ENCODE data around the gene LATS2. TPM values are rescaled to one million over a fixed set of nuclear protein-coding genes. Genes with fewer than 3 reads are reported as not detected.

Gene LATS2
- total RNA-seq, 4 donors from 2014 or later: 33.0 to 69.6 (median 37.5) TPM

DNA sequence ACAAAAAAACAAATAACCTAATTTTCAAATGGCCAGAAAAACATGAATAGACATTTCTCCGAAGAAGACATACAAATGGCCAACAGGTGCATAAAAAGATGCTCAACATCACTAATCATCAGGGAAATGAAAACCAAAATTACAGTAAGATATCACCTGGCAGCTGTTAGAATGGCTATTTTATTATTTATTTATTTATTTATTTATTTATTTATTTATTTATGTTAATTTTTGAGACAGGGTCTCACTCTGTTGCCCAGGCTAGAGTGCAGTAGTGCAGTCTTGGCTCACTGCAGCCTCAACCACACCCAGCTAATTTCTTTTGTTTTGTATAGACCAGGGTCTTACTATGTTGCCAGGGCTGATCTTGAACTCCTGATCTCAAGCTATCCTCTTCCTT is 27.1 kb upstream of the LATS2 start:
- WGBS, 2 donors: 92 to 96% methylated on average over 1 of the region's 1 CpG
- no peak overlapping the region for H3K27ac ChIP-seq
- no peak for DNase-seq

DNA sequence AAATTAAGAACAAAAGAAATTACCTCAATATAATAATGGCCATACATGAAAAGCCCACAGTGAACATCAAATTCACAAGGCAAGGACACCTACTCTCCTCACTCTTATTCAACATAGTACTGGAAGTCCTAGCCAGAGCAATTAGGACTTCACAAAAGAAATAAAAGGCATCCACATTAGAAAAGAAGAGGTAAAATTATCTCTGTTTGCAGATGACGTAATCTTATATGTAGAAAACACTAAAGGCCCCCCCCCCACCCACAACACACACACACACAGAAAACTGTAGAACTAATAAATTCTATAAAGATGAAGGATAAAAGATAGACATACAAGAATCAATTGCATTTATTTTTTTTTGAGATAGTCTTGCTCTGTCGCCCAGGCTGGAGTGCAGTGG is 25.5 kb upstream of the LATS2 start:
- Histone ChIP-seq H3K4me1 (no peaks in the 10 kb centered on the region), H3K9me3 (no peaks in the 10 kb centered on the region), H3K4me3 (replicated peaks in 1 of 3) (no peak overlapping the region), H3K36me3 (no peaks in the 10 kb centered on the region), H3K27me3 (no peaks in the 10 kb centered on the region), H3K27ac (no peak overlapping the region)
- no peak for TF ChIP-seq POLR2A (IDR thresholded peaks at IDR 0.05)
- TF ChIP-seq, protein P1, sequence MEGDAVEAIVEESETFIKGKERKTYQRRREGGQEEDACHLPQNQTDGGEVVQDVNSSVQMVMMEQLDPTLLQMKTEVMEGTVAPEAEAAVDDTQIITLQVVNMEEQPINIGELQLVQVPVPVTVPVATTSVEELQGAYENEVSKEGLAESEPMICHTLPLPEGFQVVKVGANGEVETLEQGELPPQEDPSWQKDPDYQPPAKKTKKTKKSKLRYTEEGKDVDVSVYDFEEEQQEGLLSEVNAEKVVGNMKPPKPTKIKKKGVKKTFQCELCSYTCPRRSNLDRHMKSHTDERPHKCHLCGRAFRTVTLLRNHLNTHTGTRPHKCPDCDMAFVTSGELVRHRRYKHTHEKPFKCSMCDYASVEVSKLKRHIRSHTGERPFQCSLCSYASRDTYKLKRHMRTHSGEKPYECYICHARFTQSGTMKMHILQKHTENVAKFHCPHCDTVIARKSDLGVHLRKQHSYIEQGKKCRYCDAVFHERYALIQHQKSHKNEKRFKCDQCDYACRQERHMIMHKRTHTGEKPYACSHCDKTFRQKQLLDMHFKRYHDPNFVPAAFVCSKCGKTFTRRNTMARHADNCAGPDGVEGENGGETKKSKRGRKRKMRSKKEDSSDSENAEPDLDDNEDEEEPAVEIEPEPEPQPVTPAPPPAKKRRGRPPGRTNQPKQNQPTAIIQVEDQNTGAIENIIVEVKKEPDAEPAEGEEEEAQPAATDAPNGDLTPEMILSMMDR (IDR thresholded peaks at IDR 0.05): no peak
- intact Hi-C loops (cut with DNase I): no loop called here
- WGBS, 2 donors: 91 to 97% methylated on average over 2 of the region's 2 CpGs
- no peak for DNase-seq

More for the DNA sequence above, 27.1 kb upstream of the LATS2 start:
- Histone ChIP-seq H3K4me3 (replicated peaks in 1 of 3) (no peak overlapping the region), H3K4me1 (no peaks in the 10 kb centered on the region), H3K36me3 (no peaks in the 10 kb centered on the region), H3K27me3 (no peaks in the 10 kb centered on the region), H3K9me3 (no peaks in the 10 kb centered on the region)
- no peak for TF ChIP-seq POLR2A (IDR thresholded peaks at IDR 0.05)
- TF ChIP-seq, protein P1 (IDR thresholded peaks at IDR 0.05): no peak
- intact Hi-C loops (cut with DNase I): no loop called here

DNA sequence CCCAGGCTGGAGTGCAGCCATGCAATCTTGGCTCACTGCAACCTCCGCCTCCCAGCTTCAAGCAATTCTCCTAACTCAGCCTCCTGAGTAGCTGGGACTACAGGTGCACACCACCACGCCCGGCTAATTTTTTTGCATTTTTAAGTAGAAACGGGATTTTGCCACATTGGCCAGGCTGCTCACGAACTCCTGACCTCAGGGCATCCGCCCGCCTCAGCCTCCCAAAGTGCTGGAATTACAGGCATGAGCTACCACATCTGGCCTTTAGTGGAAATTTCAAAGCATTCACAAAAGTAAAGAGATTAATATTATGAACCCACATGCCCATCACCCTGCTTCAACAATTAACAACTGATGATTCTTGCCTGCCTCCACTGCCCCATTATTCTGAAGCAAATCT is 20.5 kb upstream of the LATS2 start:
- intact Hi-C loops (cut with DNase I): no loop called here
- WGBS, 2 donors: 93 to 97% methylated on average over 7 of the region's 7 CpGs
- no peaks in the 10 kb centered on the region for H3K36me3 ChIP-seq
- H3K4me3 ChIP-seq (replicated peaks in 1 of 3): no peak overlapping the region
- no peak for TF ChIP-seq POLR2A (IDR thresholded peaks at IDR 0.05)
- TF ChIP-seq, protein P1 (IDR thresholded peaks at IDR 0.05): no peak
- no peak overlapping the region for H3K27ac ChIP-seq
- H3K27me3 ChIP-seq: no peaks in the 10 kb centered on the region
- H3K4me1 ChIP-seq: peaks cover 0 to 14% of the 10 kb centered on the region in 2 donors
- no peaks in the 10 kb centered on the region for H3K9me3 ChIP-seq
- no peak for DNase-seq

DNA sequence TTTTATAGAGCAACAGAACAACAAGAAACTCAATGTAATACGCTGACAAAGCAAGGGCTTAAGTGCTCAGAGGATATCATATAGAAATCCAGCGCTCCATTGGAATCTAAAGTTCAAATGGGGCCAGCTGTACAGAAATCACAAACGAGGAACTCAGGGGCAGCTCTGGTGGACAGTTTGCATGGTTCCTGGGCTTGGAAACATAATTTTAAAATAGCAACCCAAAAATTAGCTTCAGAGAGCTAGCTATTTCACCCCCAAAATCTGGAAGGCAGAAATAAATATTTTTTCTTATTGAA is 19.2 kb upstream of the LATS2 start:
- H3K9me3 ChIP-seq: no peaks in the 10 kb centered on the region
- WGBS, 2 donors: 60 to 70% methylated on average over 3 of the region's 3 CpGs
- no peaks in the 10 kb centered on the region for H3K27me3 ChIP-seq
- no peaks in the 10 kb centered on the region for H3K36me3 ChIP-seq
- TF ChIP-seq, protein P1 (IDR thresholded peaks at IDR 0.05): no peak
- TF ChIP-seq POLR2A (IDR thresholded peaks at IDR 0.05): no peak
- H3K4me1 ChIP-seq: peaks cover 0 to 14% of the 10 kb centered on the region in 2 donors
- intact Hi-C loops (cut with DNase I): no loop called here
- no peak overlapping the region for H3K4me3 ChIP-seq (replicated peaks in 1 of 3)
- H3K27ac ChIP-seq: no peak overlapping the region
- DNase-seq: no peak

DNA sequence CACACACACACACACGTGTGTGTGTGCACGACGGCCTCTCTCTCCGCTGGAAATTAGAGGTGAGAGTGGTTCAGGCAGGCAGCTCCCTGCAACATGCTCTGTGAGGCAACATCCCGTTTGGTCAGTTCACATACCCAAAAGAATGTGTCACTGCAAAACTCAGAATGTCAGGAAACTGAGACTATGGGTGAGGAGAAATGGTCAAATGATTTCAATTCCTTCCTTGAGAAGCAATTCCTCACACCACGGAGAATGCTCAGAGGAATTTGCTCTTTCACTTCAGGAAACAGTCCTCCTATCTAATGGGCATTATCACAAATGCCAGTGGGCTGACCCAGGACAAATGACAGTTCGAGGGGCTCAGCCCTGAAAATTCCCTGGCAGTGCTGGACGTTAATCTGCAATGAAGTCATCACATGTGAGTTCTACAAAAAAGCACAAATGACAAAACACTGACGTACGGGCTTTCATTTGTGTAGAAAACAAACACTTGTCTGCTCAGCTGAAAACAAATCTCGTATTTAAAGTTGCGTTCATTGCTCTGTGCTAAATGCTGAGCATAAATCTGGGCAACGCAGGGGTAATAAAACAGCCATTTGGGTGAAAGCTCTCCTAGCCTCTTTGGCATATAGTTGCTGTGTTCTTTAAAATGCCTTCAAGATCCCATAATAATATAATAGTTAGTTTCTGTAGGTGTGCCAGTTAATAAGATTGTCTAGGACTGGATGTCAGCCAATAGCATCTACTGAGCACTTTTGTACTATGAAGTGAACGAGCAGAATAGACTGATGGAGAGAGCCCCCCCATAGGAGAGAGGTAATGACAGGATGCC is 18.6 kb upstream of the LATS2 start:
- DNase-seq: peak; percentile 9 to 24
- Histone ChIP-seq H3K27ac (peak overlapping the region in 1 of 3 donors; percentile 59), H3K27me3 (no peaks in the 10 kb centered on the region), H3K4me1 (peaks cover 0 to 18% of the 10 kb centered on the region in 2 donors), H3K4me3 (replicated peaks in 1 of 3) (peak overlapping the region in 1 of 3 donors; percentile 11), H3K9me3 (no peaks in the 10 kb centered on the region), H3K36me3 (no peaks in the 10 kb centered on the region)
- TF ChIP-seq, protein P1 (IDR thresholded peaks at IDR 0.05): no peak
- no peak for TF ChIP-seq POLR2A (IDR thresholded peaks at IDR 0.05)
- intact Hi-C loops (cut with DNase I): loop anchor here (10.0 kb wide), 1 partner anchor 55 kb away; no protein-coding TSS in a partner anchor
- WGBS, 2 donors: 41 to 57% methylated on average over 14 of the region's 14 CpGs

Measured in thyroid gland (tissue), 4 donors.